Measurements from ENCODE around the gene RGS3.

The RGS3 gene

DNA sequence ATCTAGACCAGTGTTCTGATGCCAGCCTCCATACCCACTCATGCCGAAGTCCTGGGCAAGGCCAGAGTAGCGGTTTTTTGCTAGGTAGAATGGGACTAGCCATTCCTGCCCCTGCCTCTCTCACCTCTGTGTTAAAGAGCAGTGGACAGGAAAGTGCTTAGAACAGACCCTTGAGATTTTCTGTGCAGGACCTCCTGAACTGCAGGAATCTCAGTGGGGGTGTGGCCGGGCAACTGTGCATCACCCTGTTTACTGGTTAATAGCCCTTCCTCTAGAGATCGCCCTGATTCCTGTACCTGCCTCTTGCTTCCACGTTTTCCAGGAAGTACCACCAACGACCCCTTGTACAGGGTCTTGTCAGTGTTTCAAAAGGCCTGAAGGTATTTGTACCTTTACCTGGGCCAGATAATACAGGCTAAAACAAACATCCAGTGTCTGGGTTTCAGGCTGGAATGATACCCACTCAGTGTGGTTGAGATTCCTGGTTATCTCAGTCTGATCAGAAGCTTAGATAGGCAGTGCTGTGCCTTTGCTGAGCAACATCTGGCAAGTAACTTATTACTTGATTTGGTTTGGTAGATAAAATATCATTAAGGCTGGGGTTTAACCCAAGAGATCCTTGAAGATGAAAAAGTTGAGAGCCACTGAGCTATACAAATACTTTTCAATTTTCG lies 65.9 kb downstream of the RGS3 start:
- DNase-seq = no peak

DNA sequence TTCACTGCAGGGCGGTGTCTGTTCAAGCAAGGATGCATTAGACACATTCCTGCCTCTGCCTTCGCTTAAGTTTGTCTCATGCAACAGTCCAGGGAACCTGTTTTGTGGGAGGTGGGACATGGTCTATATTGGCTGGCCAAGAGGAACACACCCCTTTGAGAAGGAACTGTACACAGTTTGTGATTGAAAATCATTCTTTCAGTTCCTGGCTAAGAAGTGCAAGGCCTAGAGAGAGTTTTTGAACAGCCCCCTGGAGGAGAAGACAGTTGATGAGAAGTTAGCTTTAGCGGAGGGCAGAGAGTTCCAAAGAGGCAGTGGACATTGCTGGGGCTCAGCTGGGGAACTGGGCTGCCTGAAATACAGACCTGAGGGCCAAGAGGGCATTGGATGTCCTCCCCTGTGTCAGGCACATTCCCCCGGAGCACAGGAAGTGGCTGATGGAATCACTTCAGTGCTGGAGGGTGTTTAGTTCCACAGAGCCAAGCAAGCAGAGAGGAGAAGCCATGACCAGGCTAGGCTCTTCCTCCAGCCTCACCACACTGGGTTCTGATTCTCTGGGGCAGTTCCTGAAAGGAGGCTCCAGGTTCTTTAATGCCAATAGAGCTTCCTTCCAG lies 66.6 kb downstream of the RGS3 start:
- DNase-seq = no peak

DNA sequence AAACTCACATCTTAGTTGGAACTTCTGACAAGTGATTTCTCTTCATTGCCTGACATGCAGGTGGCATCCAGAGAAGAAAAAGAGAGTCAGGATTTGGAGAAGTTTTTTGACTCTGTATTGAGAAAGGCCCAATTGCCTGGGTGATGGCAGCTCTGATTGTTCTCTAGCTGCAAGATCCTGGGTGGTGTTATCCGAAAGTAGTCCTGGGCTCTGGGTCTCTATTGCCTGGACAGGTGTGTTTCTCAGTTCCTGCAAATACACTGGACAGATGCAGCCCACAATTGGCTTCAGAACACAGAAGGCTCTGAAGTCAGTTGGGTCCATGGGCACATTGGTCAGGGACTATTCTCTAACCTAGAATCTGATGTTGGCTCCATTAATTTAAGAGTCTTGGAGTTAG lies 67.4 kb downstream of the RGS3 start:
- DNase-seq = no peak

DNA sequence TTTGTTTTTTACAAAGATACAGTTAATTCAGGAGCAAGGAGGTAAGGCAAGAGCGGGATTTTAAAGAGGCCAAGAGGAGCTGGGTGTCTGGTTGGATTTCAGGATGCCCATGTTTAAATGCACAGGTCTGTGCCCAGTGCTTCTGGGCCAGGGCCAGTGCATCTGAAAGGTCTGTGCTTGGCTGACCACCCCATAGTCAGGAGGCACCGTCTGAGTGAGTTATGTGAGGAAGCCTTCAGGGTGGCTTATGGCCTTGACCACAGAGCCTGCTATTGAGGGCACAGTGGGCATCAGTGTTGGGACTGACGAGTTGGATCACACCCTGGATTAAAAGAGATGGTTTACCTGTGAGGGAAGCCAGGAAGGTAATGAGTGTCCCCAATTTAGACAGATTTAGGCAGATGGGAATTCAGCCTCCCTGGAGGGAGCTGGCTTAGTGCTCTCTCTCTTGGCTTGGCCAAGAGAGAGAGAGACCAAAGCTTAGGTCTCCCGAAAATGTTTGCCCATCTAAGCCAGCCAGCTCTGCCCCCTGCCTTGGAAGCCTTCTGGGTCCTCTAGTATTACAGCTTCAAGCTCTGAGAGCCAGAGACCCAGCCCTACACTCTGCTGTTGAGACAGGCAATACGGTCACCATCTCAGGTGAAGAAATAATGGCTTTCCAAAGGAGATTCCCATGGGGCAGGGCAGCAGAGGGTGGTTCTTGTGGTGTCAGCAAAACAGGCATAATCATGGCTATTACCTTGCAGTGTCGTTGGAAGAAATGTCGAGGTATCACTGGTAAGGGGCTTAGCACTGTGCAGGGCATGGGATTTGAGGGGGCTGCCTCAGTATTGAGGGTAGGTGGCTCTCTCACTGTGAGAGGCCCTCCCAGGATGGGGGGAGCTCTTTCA lies 68.6 kb downstream of the RGS3 start:
- no peak for DNase-seq

DNA sequence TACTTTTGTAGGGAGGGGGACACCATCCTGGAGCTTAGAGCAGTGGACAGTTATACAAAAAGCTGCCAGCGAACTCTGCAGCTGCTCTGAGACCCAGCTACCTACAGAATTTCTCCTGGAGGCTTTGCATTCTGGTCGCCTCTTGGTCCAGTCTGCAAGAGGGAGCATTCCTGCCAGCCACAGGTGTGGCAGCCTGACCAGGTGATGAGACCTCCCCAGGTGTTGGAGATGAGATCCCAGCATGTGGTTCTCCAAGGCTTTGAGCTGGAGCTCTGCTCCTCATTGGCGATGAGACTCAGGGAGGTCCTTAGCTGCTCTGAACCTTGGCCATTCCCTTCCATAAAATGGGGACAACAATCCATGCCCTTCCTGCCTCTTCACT lies 69.3 kb downstream of the RGS3 start:
- no peak for DNase-seq

GRCh38 chr9:113533335-113534225 lies 70.1 kb downstream of the RGS3 start:
- no peak for DNase-seq

GRCh38 chr9:113535756-113536155 lies 72.2 kb downstream of the RGS3 start:
- DNase-seq = peak in 2 of 56 donors; percentile 50 to 62

GRCh38 chr9:113536166-113536482 lies 72.6 kb downstream of the RGS3 start:
- DNase-seq = peak in 4 of 56 donors; percentile 77 to 91 (median 84)

DNA sequence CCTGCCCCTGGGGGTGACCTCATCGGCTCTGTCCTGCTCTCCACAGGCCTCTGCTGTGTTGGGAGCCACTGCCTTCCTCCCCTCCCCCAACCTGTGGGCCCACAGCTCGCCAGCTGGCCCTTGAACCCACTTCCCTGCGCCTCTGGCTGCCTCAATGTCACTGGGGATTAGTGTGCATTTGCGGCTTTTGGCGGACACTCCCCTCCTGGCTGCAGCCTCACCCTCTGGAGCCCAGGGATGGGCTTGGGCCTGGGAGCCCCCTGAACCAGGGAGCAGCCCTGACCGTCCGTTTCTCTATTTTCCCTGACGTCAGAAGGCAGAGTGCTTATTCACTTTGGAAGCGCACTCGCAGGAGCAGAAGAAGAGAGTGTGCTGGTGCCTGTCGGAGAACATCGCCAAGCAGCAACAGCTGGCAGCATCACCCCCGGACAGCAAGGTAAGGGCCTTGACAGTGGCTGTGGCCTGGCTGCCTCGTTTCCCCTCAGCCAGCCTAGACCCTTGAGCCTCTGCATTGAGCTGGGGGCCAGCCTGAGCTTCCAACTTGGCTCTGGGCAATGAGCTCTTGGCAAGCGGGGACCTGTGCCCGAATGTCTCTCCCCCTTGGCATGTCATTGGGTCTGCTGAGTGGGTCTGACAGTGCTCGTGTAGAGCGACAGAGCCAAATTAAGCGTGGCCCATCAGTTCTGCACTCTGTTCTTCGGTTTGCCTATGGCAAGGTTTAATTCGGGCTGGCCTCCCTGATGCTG lies 73.1 kb downstream of the RGS3 start:
- peak in 54 of 56 donors; percentile 33 to 98 (median 90) for DNase-seq

GRCh38 chr9:113537229-113537810 lies 73.8 kb downstream of the RGS3 start:
- peak in 11 of 56 donors; percentile 28 to 71 (median 54) for DNase-seq

DNA sequence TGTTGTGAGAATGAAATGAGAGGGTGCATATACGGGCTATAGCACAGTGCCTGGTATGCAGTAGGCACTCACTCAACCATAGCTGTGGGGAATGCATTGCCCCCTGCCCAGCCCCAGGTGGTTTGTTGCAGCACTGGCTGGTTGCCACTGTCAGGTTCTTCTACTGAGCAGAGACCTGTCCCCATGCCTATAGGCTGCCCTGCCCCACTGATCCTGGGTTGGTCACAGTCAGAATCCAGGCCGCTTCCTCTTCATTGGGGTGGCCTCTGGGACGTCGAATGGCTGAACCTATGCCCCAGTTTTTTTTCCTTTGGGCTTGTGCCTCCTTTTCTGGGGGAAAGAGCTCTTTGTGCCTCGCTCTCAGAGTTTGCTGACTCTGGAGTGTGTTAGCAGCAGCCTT lies 74.6 kb downstream of the RGS3 start:
- DNase-seq = peak in 1 of 56 donors; percentile 34

DNA sequence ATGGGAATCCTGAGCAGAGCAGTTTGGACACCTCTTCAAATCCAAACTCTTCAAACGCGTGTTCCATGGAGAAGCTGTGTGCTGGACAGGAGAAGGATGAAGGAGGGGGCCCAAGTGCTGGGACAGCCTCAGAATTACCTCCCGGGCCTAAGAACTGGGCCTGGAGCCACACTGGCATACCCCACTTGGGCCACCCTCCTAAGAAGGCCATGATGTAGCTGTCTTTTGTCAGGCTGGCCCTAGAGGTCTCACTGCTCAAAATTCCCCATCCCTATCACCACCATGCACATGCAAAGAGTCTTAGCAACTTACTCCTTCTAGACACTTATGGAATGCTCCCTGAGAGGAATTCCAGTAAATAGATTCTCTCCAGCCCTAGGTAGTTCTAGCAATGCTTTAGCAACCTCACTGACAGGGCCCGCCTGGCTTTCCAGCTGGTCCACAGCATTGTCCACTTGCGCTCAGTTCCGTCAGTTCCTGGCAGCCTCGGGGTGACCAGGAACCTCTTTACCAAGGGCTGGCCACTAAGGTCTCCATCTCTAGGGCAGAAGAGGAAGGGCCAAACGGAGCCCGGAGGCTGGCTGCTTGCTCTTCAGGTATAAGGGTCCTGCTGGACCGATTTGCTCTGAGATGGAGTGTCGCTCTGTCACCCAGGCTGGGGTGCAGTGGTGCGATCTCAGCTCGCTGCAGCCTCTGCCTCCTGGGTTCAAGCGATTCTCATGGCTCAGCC lies 75.3 kb downstream of the RGS3 start:
- peak in 1 of 56 donors; percentile 36 for DNase-seq

DNA sequence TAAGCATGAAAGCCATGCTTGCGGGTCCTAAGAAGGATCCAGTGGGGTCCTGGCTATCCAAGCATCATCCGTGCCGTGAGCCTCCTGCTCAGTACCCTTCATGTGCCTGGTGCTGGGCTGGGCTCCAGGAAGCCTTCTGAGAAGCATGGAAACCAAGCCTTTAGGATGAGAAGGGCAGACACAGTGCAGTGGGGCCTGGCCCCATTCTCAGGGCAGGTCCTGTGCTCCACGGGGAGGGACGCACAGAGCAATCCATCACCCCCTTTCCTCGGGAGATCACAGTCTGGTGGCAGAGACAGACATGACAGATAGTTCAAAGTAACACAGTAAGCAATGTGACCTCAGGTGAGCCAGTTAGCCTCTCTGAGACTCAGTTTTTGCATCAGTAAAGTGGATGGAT lies 76.9 kb downstream of the RGS3 start:
- peak in 1 of 56 donors; percentile 20 for DNase-seq

DNA sequence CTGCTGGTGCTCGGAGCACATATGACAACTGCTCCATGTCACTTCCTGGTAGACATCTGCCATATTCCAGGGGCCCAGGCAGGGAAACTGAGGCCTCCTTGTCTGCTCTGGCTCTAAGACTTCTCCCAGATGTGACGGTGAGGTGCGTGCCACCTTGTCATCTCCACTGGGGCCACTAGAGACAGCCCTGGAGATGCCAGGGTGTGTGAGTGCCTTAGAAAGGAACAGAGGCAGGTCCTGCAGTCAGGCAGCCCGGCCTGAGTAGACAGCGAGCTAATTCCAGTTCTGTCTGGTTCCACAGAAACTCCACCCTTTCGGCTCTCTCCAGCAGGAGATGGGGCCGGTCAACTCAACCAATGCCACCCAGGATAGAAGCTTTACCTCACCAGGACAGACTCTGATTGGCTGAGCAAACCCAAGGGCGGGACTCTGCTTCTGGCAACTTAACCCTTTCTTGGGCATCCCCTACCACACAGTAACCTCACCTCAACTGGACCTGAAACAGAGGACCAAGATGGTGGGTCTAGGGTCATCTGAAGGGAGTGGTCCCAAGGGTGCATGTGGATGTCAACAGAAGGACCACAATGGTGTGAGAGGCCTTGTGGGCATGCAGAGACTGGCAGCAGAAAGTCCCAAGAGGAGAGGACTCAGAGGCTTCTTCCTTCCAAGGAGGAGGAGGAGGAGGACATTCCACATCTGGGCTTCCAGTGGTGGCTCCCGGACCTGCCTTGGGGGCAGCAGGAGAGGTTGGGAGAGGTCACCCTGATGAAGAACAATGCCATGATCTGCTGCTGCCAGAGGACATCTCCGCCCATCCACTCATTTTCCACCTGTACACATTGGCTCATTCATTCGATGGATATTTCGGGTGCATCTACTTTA lies 77.7 kb downstream of the RGS3 start:
- DNase-seq = peak in 35 of 56 donors; percentile 19 to 81 (median 47)

- DNase-seq = no peak
Observed at GRCh38 chr9:113542006-113542405, 78.5 kb downstream of the RGS3 start.

GRCh38 chr9:113542741-113543140 lies 79.2 kb downstream of the RGS3 start:
- no peak for DNase-seq

DNA sequence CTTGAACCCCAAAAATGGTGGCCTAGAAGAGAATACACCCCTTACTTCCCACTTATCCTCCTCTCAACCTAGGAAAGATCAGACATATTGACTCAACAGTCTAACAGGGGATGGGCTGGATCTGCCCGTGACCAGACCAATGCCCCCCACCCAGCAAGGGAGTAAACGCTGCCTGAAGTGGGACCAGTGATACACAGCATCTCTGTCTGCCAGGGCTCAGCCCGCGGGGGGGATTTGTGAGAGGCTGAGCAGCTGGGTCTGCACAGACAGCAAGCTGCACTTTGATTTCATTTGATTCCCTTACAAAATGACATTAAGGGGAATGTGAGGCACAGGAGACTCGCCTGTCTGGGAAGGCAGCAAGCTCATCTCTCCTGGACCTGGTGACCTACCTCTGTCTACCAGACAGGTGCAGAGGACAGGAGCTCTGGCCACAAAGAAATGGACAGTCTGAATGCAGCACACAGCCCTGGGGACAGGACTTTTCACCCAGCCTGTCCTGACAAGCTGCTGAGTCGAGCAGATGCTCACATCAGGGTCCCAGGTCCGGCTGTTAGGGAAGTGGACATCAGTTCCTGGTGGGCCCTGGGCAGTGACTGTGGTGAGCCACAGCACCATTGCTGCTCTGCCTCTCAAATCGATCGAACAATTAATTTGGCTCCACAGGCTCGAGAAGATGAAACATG lies 79.9 kb downstream of the RGS3 start:
- DNase-seq = peak in 11 of 56 donors; percentile 11 to 53 (median 31)

GRCh38 chr9:113543982-113544303 lies 80.4 kb downstream of the RGS3 start:
- peak in 9 of 56 donors; percentile 18 to 56 (median 37) for DNase-seq

All from nucleus accumbens (tissue), 56 donors.